Erythroblast (primary cell): ENCODE data around the gene GBP5.

Experiments used
- GATA1 ChIP-seq: IDR thresholded peaks from 2 replicates; pipeline ENCODE4 v1.6.1; 2011; ENCODE audit warnings: low read depth, mild to moderate bottlenecking, control low read depth, low read length, moderate library complexity
- POLR2A ChIP-seq: IDR thresholded peaks from 2 replicates; pipeline ENCODE4 v1.6.1; 2011; ENCODE audit warnings: mild to moderate bottlenecking, low read length

- no peak for TF ChIP-seq POLR2A
- TF ChIP-seq GATA1: no peak
Measured at GRCh38 chr1:89270423-89270822, 2.2 kb downstream of the GBP5 start.
